ENCODE results near the gene CHRND. TPM values are rescaled to one million over a fixed set of nuclear protein-coding genes. Genes with fewer than 3 reads are reported as not detected.

Gene CHRND
- total RNA-seq, 2 experiments from 2014 or later: not detected

DNA sequence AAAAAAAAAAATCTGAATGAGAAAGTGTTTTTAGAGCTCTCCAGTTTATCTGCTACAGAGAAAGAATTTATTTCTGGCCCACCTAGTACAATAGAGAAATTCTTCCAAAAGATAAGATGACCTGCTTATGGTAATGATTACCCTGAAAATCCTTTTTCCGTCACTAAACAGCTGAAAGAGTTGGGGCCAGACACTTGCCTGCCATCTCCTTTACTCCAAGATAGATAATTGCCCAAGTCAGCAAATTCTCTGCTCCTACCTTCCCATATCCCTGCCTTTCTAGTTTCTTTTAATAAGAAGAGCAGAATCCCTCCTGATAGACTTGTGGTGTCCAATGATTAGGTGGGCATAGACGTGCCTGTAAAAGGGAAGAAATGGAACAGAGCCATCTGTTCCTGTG, 52.7 kb downstream of the CHRND start:
- ChIA-PET POLR2A (no interaction called here), CTCF (no interaction called here)
- no peak for ATAC-seq (ENCODE audit: poor library complexity)
- Histone ChIP-seq H3K27me3 (ENCODE audit: control insufficient read depth in 1 of 2, insufficient read depth in 2 of 2, low read length in 2 of 2) (no peaks in the 10 kb centered on the region), H3K27ac (ENCODE audit: low read depth in 1 of 2, low read length in 2 of 2) (no peak overlapping the region), H3K4me1 (ENCODE audit: insufficient read depth, low read length) (no peaks in the 10 kb centered on the region), H3K36me3 (ENCODE audit: insufficient read depth, low read length) (peaks cover 56% of the 10 kb centered on the region), H3K4me3 (ENCODE audit: low read length) (no peak overlapping the region), H3K9me3 (ENCODE audit: control insufficient read depth in 1 of 2, insufficient read depth in 1 of 2, low read length in 2 of 2) (no peaks in the 10 kb centered on the region)
- Mint-ChIP-seq H3K36me3 (ENCODE audit: low read depth) (peaks cover 79% of the 10 kb centered on the region), H3K27me3 (no peaks in the 10 kb centered on the region), H3K27ac (no peak overlapping the region), H3K4me3 (no peak overlapping the region), H3K4me1 (ENCODE audit: low read depth) (no peaks in the 10 kb centered on the region), H3K9me3 (no peaks in the 10 kb centered on the region)
- no peak for DNase-seq
- TF ChIP-seq, protein P1, sequence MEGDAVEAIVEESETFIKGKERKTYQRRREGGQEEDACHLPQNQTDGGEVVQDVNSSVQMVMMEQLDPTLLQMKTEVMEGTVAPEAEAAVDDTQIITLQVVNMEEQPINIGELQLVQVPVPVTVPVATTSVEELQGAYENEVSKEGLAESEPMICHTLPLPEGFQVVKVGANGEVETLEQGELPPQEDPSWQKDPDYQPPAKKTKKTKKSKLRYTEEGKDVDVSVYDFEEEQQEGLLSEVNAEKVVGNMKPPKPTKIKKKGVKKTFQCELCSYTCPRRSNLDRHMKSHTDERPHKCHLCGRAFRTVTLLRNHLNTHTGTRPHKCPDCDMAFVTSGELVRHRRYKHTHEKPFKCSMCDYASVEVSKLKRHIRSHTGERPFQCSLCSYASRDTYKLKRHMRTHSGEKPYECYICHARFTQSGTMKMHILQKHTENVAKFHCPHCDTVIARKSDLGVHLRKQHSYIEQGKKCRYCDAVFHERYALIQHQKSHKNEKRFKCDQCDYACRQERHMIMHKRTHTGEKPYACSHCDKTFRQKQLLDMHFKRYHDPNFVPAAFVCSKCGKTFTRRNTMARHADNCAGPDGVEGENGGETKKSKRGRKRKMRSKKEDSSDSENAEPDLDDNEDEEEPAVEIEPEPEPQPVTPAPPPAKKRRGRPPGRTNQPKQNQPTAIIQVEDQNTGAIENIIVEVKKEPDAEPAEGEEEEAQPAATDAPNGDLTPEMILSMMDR (IDR thresholded peaks at IDR 0.05): no peak
- intact Hi-C loops (cut with DNase I, micrococcal nuclease): no loop called here

DNA sequence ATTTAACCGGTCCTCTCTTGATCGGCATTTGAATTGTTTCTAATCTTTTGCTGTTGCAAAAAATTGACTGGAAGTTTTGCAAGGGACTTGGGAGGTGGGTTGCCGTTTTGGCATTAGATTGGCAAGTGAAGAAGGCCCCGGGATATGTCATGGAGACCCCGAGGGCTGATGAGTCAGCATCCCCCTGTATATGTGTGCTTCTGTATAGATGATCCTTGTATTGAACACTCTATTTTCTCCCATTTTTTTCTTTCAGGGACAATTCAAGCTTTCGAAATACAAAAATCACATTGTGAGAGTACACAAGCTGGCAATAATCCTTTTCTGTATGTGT, 54.7 kb downstream of the CHRND start:
- no peak overlapping the region for H3K4me3 Mint-ChIP-seq
- DNase-seq (no peak), ATAC-seq (ENCODE audit: poor library complexity) (no peak)
- H3K4me1 Mint-ChIP-seq (ENCODE audit: low read depth): no peaks in the 10 kb centered on the region
- H3K36me3 Mint-ChIP-seq (ENCODE audit: low read depth): peaks cover 77% of the 10 kb centered on the region
- no peak overlapping the region for H3K27ac Mint-ChIP-seq
- Histone ChIP-seq H3K4me1 (ENCODE audit: insufficient read depth, low read length) (no peaks in the 10 kb centered on the region), H3K27me3 (ENCODE audit: control insufficient read depth in 1 of 2, insufficient read depth in 2 of 2, low read length in 2 of 2) (no peaks in the 10 kb centered on the region), H3K36me3 (ENCODE audit: insufficient read depth, low read length) (peaks cover 39% of the 10 kb centered on the region), H3K27ac (ENCODE audit: low read depth in 1 of 2, low read length in 2 of 2) (no peak overlapping the region), H3K4me3 (ENCODE audit: low read length) (no peak overlapping the region), H3K9me3 (ENCODE audit: control insufficient read depth in 1 of 2, insufficient read depth in 1 of 2, low read length in 2 of 2) (peaks cover 0 to 5% of the 10 kb centered on the region in 2 experiments)
- no peaks in the 10 kb centered on the region for H3K9me3 Mint-ChIP-seq
- TF ChIP-seq, protein P1 (IDR thresholded peaks at IDR 0.05): no peak
- no peaks in the 10 kb centered on the region for H3K27me3 Mint-ChIP-seq
- ChIA-PET CTCF (no interaction called here), POLR2A (interaction anchor here (1.4 kb wide), 1 partner anchor 30 kb away, joined by 3 read pairs; the partner anchor contains the start of genes EIF4E2 and TIGD1)
- intact Hi-C loops (cut with DNase I, micrococcal nuclease): no loop called here

DNA sequence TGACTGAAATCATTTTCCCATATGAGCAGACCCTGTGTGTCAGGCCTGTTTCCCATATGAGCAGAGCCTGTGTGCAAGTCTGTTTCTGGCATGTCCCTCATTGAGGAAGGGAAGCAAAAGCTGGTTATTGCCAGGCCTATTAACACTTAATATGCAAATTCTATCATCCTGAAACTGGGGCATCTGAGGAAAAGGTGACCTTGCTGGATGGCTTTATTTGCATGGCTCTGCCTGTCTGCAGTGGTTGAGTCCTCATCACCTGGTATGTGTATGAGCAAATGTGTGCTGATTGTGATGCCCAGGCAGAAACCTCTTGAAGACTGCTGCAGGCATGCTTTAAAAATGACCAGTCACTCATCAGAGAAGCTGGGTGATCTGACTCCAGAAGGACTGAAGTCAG, 55.8 kb downstream of the CHRND start:
- ATAC-seq (ENCODE audit: poor library complexity) (no peak), DNase-seq (no peak)
- Mint-ChIP-seq H3K36me3 (ENCODE audit: low read depth) (peaks cover 71% of the 10 kb centered on the region), H3K27ac (no peak overlapping the region), H3K4me1 (ENCODE audit: low read depth) (no peaks in the 10 kb centered on the region), H3K4me3 (no peak overlapping the region), H3K9me3 (no peaks in the 10 kb centered on the region), H3K27me3 (no peaks in the 10 kb centered on the region)
- intact Hi-C loops (cut with DNase I, micrococcal nuclease): no loop called here
- CTCF ChIA-PET: no interaction called here
- TF ChIP-seq, protein P1 (IDR thresholded peaks at IDR 0.05): no peak
- Histone ChIP-seq H3K4me1 (ENCODE audit: insufficient read depth, low read length) (no peaks in the 10 kb centered on the region), H3K9me3 (ENCODE audit: control insufficient read depth in 1 of 2, insufficient read depth in 1 of 2, low read length in 2 of 2) (peaks cover 0 to 5% of the 10 kb centered on the region in 2 experiments), H3K36me3 (ENCODE audit: insufficient read depth, low read length) (peaks cover 33% of the 10 kb centered on the region), H3K4me3 (ENCODE audit: low read length) (no peak overlapping the region), H3K27me3 (ENCODE audit: control insufficient read depth in 1 of 2, insufficient read depth in 2 of 2, low read length in 2 of 2) (no peaks in the 10 kb centered on the region), H3K27ac (ENCODE audit: low read depth in 1 of 2, low read length in 2 of 2) (no peak overlapping the region)
- POLR2A ChIA-PET: no interaction called here

Data from CD4-positive, alpha-beta T cell (primary cell).